Measurements from ENCODE around the gene PPP6R2. TPM values are rescaled to one million over a fixed set of nuclear protein-coding genes. Genes with fewer than 3 reads are reported as not detected.

Gene PPP6R2
- polyA plus RNA-seq, 3 donors from 2014 or later, result 13.5 to 43.5 (median 19.6) TPM

GRCh38 chr22:50310031-50310722 lies 33.0 kb upstream of the PPP6R2 start:
- Mint-ChIP-seq H3K9me3 (no peaks in the 10 kb centered on the region), H3K4me1 (peaks cover 9 to 12% of the 10 kb centered on the region in 2 donors), H3K36me3 (no peaks in the 10 kb centered on the region), H3K27ac (peak overlapping the region in 1 of 6 donors; percentile 41), H3K27me3 (ENCODE audit: low read depth in 3 of 3) (peaks cover 0 to 3% (median 1%) of the 10 kb centered on the region in 3 donors), H3K4me3 (no peak overlapping the region)
- DNase-seq, result no peak

- peaks cover 0 to 3% (median 1%) of the 10 kb centered on the region in 3 donors for H3K27me3 Mint-ChIP-seq (ENCODE audit: low read depth in 3 of 3)
- H3K36me3 Mint-ChIP-seq, result no peaks in the 10 kb centered on the region
- H3K27ac Mint-ChIP-seq, result no peak overlapping the region
- peaks cover 14 to 16% of the 10 kb centered on the region in 2 donors for H3K4me1 Mint-ChIP-seq
- no peaks in the 10 kb centered on the region for H3K9me3 Mint-ChIP-seq
- no peak overlapping the region for H3K4me3 Mint-ChIP-seq
- no peak for DNase-seq
Measured at GRCh38 chr22:50310949-50311444, 32.1 kb upstream of the PPP6R2 start.

GRCh38 chr22:50311606-50312351 lies 31.3 kb upstream of the PPP6R2 start:
- Mint-ChIP-seq H3K36me3 (no peaks in the 10 kb centered on the region), H3K4me1 (peaks cover 14 to 16% of the 10 kb centered on the region in 2 donors), H3K4me3 (no peak overlapping the region), H3K27me3 (ENCODE audit: low read depth in 3 of 3) (peaks cover 0 to 1% (median 0%) of the 10 kb centered on the region in 3 donors), H3K27ac (no peak overlapping the region), H3K9me3 (no peaks in the 10 kb centered on the region)
- no peak for DNase-seq

GRCh38 chr22:50312371-50312770 lies 30.8 kb upstream of the PPP6R2 start:
- DNase-seq, result no peak
- Mint-ChIP-seq H3K36me3 (no peaks in the 10 kb centered on the region), H3K4me3 (no peak overlapping the region), H3K9me3 (no peaks in the 10 kb centered on the region), H3K27me3 (ENCODE audit: low read depth in 3 of 3) (peaks cover 0 to 1% (median 0%) of the 10 kb centered on the region in 3 donors), H3K27ac (no peak overlapping the region), H3K4me1 (peaks cover 14 to 16% of the 10 kb centered on the region in 2 donors)

GRCh38 chr22:50313021-50313420 lies 30.1 kb upstream of the PPP6R2 start:
- H3K4me1 Mint-ChIP-seq, result peaks cover 14 to 16% of the 10 kb centered on the region in 2 donors
- no peak for DNase-seq
- no peaks in the 10 kb centered on the region for H3K9me3 Mint-ChIP-seq
- no peaks in the 10 kb centered on the region for H3K36me3 Mint-ChIP-seq
- H3K27ac Mint-ChIP-seq, result no peak overlapping the region
- peaks cover 0 to 1% (median 0%) of the 10 kb centered on the region in 3 donors for H3K27me3 Mint-ChIP-seq (ENCODE audit: low read depth in 3 of 3)
- no peak overlapping the region for H3K4me3 Mint-ChIP-seq

GRCh38 chr22:50313600-50313999 lies 29.5 kb upstream of the PPP6R2 start:
- Mint-ChIP-seq H3K9me3 (no peaks in the 10 kb centered on the region), H3K27me3 (ENCODE audit: low read depth in 3 of 3) (peaks cover 0 to 1% (median 0%) of the 10 kb centered on the region in 3 donors), H3K4me1 (peaks cover 14 to 16% of the 10 kb centered on the region in 2 donors), H3K4me3 (no peak overlapping the region), H3K36me3 (no peaks in the 10 kb centered on the region), H3K27ac (peak overlapping the region in 1 of 6 donors; percentile 40)
- no peak for DNase-seq

- no peaks in the 10 kb centered on the region for H3K9me3 Mint-ChIP-seq
- H3K4me3 Mint-ChIP-seq, result peak overlapping the region; percentile 79 to 96 (median 82)
- peaks cover 0 to 1% (median 0%) of the 10 kb centered on the region in 3 donors for H3K27me3 Mint-ChIP-seq (ENCODE audit: low read depth in 3 of 3)
- peak overlapping the region; percentile 54 to 97 (median 86) for H3K27ac Mint-ChIP-seq
- H3K4me1 Mint-ChIP-seq, result peaks cover 13 to 14% of the 10 kb centered on the region in 2 donors
- no peaks in the 10 kb centered on the region for H3K36me3 Mint-ChIP-seq
- no peak for DNase-seq
Measured at GRCh38 chr22:50314081-50314454, 29.1 kb upstream of the PPP6R2 start.

- peak overlapping the region; percentile 75 to 97 (median 86) for H3K27ac Mint-ChIP-seq
- H3K36me3 Mint-ChIP-seq, result no peaks in the 10 kb centered on the region
- peak; percentile 65 to 77 (median 75) for DNase-seq
- peaks cover 13 to 14% of the 10 kb centered on the region in 2 donors for H3K4me1 Mint-ChIP-seq
- peaks cover 0 to 1% (median 0%) of the 10 kb centered on the region in 3 donors for H3K27me3 Mint-ChIP-seq (ENCODE audit: low read depth in 3 of 3)
- peak overlapping the region; percentile 79 to 96 (median 82) for H3K4me3 Mint-ChIP-seq
- H3K9me3 Mint-ChIP-seq, result no peaks in the 10 kb centered on the region
Measured at GRCh38 chr22:50314455-50315288, 28.5 kb upstream of the PPP6R2 start.

GRCh38 chr22:50315289-50316113 lies 27.6 kb upstream of the PPP6R2 start:
- H3K36me3 Mint-ChIP-seq, result no peaks in the 10 kb centered on the region
- peaks cover 0 to 2% (median 0%) of the 10 kb centered on the region in 3 donors for H3K27me3 Mint-ChIP-seq (ENCODE audit: low read depth in 3 of 3)
- DNase-seq, result no peak
- H3K4me3 Mint-ChIP-seq, result peak overlapping the region; percentile 46 to 70 (median 64)
- H3K4me1 Mint-ChIP-seq, result peaks cover 13 to 14% of the 10 kb centered on the region in 2 donors
- H3K27ac Mint-ChIP-seq, result peak overlapping the region in 4 of 6 donors; percentile 2 to 93 (median 42)
- no peaks in the 10 kb centered on the region for H3K9me3 Mint-ChIP-seq

GRCh38 chr22:50316114-50317065 lies 26.7 kb upstream of the PPP6R2 start:
- H3K27me3 Mint-ChIP-seq (ENCODE audit: low read depth in 3 of 3), result peaks cover 0 to 2% (median 0%) of the 10 kb centered on the region in 3 donors
- H3K9me3 Mint-ChIP-seq, result no peaks in the 10 kb centered on the region
- peaks cover 13 to 14% of the 10 kb centered on the region in 2 donors for H3K4me1 Mint-ChIP-seq
- DNase-seq, result no peak
- H3K27ac Mint-ChIP-seq, result no peak overlapping the region
- no peaks in the 10 kb centered on the region for H3K36me3 Mint-ChIP-seq
- H3K4me3 Mint-ChIP-seq, result no peak overlapping the region

GRCh38 chr22:50317178-50317577 lies 25.9 kb upstream of the PPP6R2 start:
- no peaks in the 10 kb centered on the region for H3K9me3 Mint-ChIP-seq
- no peak overlapping the region for H3K27ac Mint-ChIP-seq
- no peak for DNase-seq
- H3K27me3 Mint-ChIP-seq (ENCODE audit: low read depth in 3 of 3), result peaks cover 0 to 2% (median 0%) of the 10 kb centered on the region in 3 donors
- peaks cover 13 to 14% of the 10 kb centered on the region in 2 donors for H3K4me1 Mint-ChIP-seq
- no peaks in the 10 kb centered on the region for H3K36me3 Mint-ChIP-seq
- no peak overlapping the region for H3K4me3 Mint-ChIP-seq

- Mint-ChIP-seq H3K9me3 (no peaks in the 10 kb centered on the region), H3K27me3 (ENCODE audit: low read depth in 3 of 3) (peaks cover 0 to 2% (median 0%) of the 10 kb centered on the region in 3 donors), H3K4me1 (peaks cover 13 to 14% of the 10 kb centered on the region in 2 donors), H3K4me3 (no peak overlapping the region), H3K27ac (no peak overlapping the region), H3K36me3 (no peaks in the 10 kb centered on the region)
- DNase-seq, result no peak
Measured at GRCh38 chr22:50317674-50318073, 25.5 kb upstream of the PPP6R2 start.

All from immature natural killer cell (primary cell).